IgD-negative memory B cell (primary cell): ENCODE measurements around the gene PRKN. TPM values are rescaled to one million over a fixed set of nuclear protein-coding genes. Genes with fewer than 3 reads are reported as not detected.

Experiments used
- H3K27ac Mint-ChIP-seq, 3 donors: one replicate each; pipeline ENCODE4 v1.8.0; 2020 to 2022; ENCODE audit warnings: mild to moderate bottlenecking in 3 of 3, mixed read lengths in 3 of 3, moderate library complexity in 1 of 3
- H3K27me3 Mint-ChIP-seq: one replicate; pipeline ENCODE4 v1.8.0; 2021; ENCODE audit warnings: mixed read lengths
- H3K36me3 Mint-ChIP-seq: one replicate; pipeline ENCODE4 v1.8.0; 2020; ENCODE audit warnings: mild to moderate bottlenecking, mixed read lengths
- H3K4me1 Mint-ChIP-seq, 3 donors: one replicate each; pipeline ENCODE4 v1.8.0; 2020 to 2022; ENCODE audit warnings: mixed read lengths in 3 of 3, mild to moderate bottlenecking in 1 of 3
- H3K4me3 Mint-ChIP-seq, 4 donors: one replicate each; pipeline ENCODE4 v1.8.0; 2020 to 2022; ENCODE audit warnings: mild to moderate bottlenecking in 4 of 4, mixed read lengths in 4 of 4, moderate library complexity in 3 of 4
- H3K9me3 Mint-ChIP-seq, 3 donors: one replicate each; pipeline ENCODE4 v1.8.0; 2020 to 2021; ENCODE audit warnings: mixed read lengths in 3 of 3, mild to moderate bottlenecking in 1 of 3
- polyA plus RNA-seq: library from polyadenylated mRNA; unstranded; fragments of 300-500 nt; fragmentation: Illumina TruSeq; gene quantifications from one replicate; pipeline ENCODE4 v1.2.3, GENCODE V29; 2021

Gene PRKN
- polyA plus RNA-seq, 1 donor from 2014 or later: 0.55 TPM

GRCh38 chr6:161663682-161664081 is 1063.9 kb downstream of the PRKN start:
- Mint-ChIP-seq H3K27ac (no peak overlapping the region), H3K36me3 (peaks cover 1% of the 10 kb centered on the region), H3K4me1 (no peaks in the 10 kb centered on the region), H3K4me3 (no peak overlapping the region), H3K9me3 (peaks cover 1 to 5% (median 3%) of the 10 kb centered on the region in 3 donors), H3K27me3 (peaks cover 1% of the 10 kb centered on the region)

- Mint-ChIP-seq H3K4me1 (no peaks in the 10 kb centered on the region), H3K9me3 (peaks cover 1 to 5% (median 2%) of the 10 kb centered on the region in 3 donors), H3K27ac (no peak overlapping the region), H3K36me3 (peaks cover 1% of the 10 kb centered on the region), H3K27me3 (no peaks in the 10 kb centered on the region), H3K4me3 (no peak overlapping the region)
These were observed 1066.6 kb downstream of the PRKN start for GRCh38 chr6:161660666-161661571.

- no peaks in the 10 kb centered on the region for H3K27me3 Mint-ChIP-seq
- no peak overlapping the region for H3K27ac Mint-ChIP-seq
- H3K36me3 Mint-ChIP-seq: peaks cover 1% of the 10 kb centered on the region
- peaks cover 0 to 2% (median 0%) of the 10 kb centered on the region in 3 donors for H3K9me3 Mint-ChIP-seq
- no peaks in the 10 kb centered on the region for H3K4me1 Mint-ChIP-seq
- H3K4me3 Mint-ChIP-seq: no peak overlapping the region
These were observed 1069.4 kb downstream of the PRKN start for GRCh38 chr6:161658211-161658610.

- Mint-ChIP-seq H3K36me3 (no peaks in the 10 kb centered on the region), H3K27me3 (no peaks in the 10 kb centered on the region), H3K9me3 (peaks cover 0 to 9% (median 1%) of the 10 kb centered on the region in 3 donors), H3K4me3 (no peak overlapping the region), H3K4me1 (peaks cover 0 to 2% (median 0%) of the 10 kb centered on the region in 3 donors), H3K27ac (no peak overlapping the region)
These were observed 1073.4 kb downstream of the PRKN start for GRCh38 chr6:161654209-161654608.

- H3K4me3 Mint-ChIP-seq: no peak overlapping the region
- no peaks in the 10 kb centered on the region for H3K36me3 Mint-ChIP-seq
- H3K27ac Mint-ChIP-seq: no peak overlapping the region
- no peaks in the 10 kb centered on the region for H3K27me3 Mint-ChIP-seq
- peaks cover 0 to 2% (median 0%) of the 10 kb centered on the region in 3 donors for H3K4me1 Mint-ChIP-seq
- H3K9me3 Mint-ChIP-seq: peaks cover 0 to 9% (median 1%) of the 10 kb centered on the region in 3 donors
These were observed 1075.6 kb downstream of the PRKN start for GRCh38 chr6:161651949-161652348.

GRCh38 chr6:161649841-161650240 is 1077.7 kb downstream of the PRKN start:
- H3K4me3 Mint-ChIP-seq: no peak overlapping the region
- H3K27me3 Mint-ChIP-seq: no peaks in the 10 kb centered on the region
- peaks cover 5 to 13% (median 7%) of the 10 kb centered on the region in 3 donors for H3K9me3 Mint-ChIP-seq
- H3K36me3 Mint-ChIP-seq: no peaks in the 10 kb centered on the region
- no peak overlapping the region for H3K27ac Mint-ChIP-seq
- H3K4me1 Mint-ChIP-seq: peaks cover 0 to 2% (median 0%) of the 10 kb centered on the region in 3 donors

- Mint-ChIP-seq H3K27me3 (no peaks in the 10 kb centered on the region), H3K4me1 (peaks cover 0 to 2% (median 0%) of the 10 kb centered on the region in 3 donors), H3K9me3 (peaks cover 5 to 13% (median 7%) of the 10 kb centered on the region in 3 donors), H3K4me3 (no peak overlapping the region), H3K27ac (no peak overlapping the region), H3K36me3 (no peaks in the 10 kb centered on the region)
These were observed 1078.5 kb downstream of the PRKN start for GRCh38 chr6:161649068-161649467.

- no peak overlapping the region for H3K27ac Mint-ChIP-seq
- no peaks in the 10 kb centered on the region for H3K36me3 Mint-ChIP-seq
- peaks cover 5 to 13% (median 7%) of the 10 kb centered on the region in 3 donors for H3K9me3 Mint-ChIP-seq
- H3K27me3 Mint-ChIP-seq: no peaks in the 10 kb centered on the region
- no peak overlapping the region for H3K4me3 Mint-ChIP-seq
- peaks cover 0 to 2% (median 0%) of the 10 kb centered on the region in 3 donors for H3K4me1 Mint-ChIP-seq
These were observed 1080.3 kb downstream of the PRKN start for GRCh38 chr6:161647234-161647633.

- no peak overlapping the region for H3K27ac Mint-ChIP-seq
- peaks cover 5 to 8% (median 6%) of the 10 kb centered on the region in 3 donors for H3K9me3 Mint-ChIP-seq
These were observed 1083.0 kb downstream of the PRKN start for GRCh38 chr6:161644521-161644920.

GRCh38 chr6:161641175-161641574 is 1086.4 kb downstream of the PRKN start:
- Mint-ChIP-seq H3K4me1 (no peaks in the 10 kb centered on the region), H3K27me3 (no peaks in the 10 kb centered on the region)

More at GRCh38 chr6:161644521-161644920, 1083.0 kb downstream of the PRKN start:
- H3K4me3 Mint-ChIP-seq: no peak overlapping the region
- no peaks in the 10 kb centered on the region for H3K36me3 Mint-ChIP-seq
- H3K27me3 Mint-ChIP-seq: no peaks in the 10 kb centered on the region
- no peaks in the 10 kb centered on the region for H3K4me1 Mint-ChIP-seq

GRCh38 chr6:161639772-161640171 is 1087.8 kb downstream of the PRKN start:
- Mint-ChIP-seq H3K27me3 (no peaks in the 10 kb centered on the region), H3K27ac (no peak overlapping the region), H3K4me1 (no peaks in the 10 kb centered on the region), H3K36me3 (peaks cover 2% of the 10 kb centered on the region), H3K9me3 (peaks cover 0 to 11% (median 2%) of the 10 kb centered on the region in 3 donors), H3K4me3 (no peak overlapping the region)

More at GRCh38 chr6:161641175-161641574, 1086.4 kb downstream of the PRKN start:
- no peak overlapping the region for H3K4me3 Mint-ChIP-seq
- peaks cover 3 to 15% (median 6%) of the 10 kb centered on the region in 3 donors for H3K9me3 Mint-ChIP-seq
- H3K27ac Mint-ChIP-seq: no peak overlapping the region
- peaks cover 2% of the 10 kb centered on the region for H3K36me3 Mint-ChIP-seq

GRCh38 chr6:161637658-161638057 is 1089.9 kb downstream of the PRKN start:
- Mint-ChIP-seq H3K27me3 (no peaks in the 10 kb centered on the region), H3K27ac (no peak overlapping the region), H3K4me1 (no peaks in the 10 kb centered on the region), H3K36me3 (peaks cover 2% of the 10 kb centered on the region), H3K4me3 (no peak overlapping the region), H3K9me3 (peaks cover 0 to 15% (median 2%) of the 10 kb centered on the region in 3 donors)

- Mint-ChIP-seq H3K27me3 (no peaks in the 10 kb centered on the region), H3K9me3 (peaks cover 0 to 15% (median 2%) of the 10 kb centered on the region in 3 donors), H3K36me3 (peaks cover 2% of the 10 kb centered on the region), H3K4me1 (no peaks in the 10 kb centered on the region), H3K27ac (no peak overlapping the region), H3K4me3 (no peak overlapping the region)
These were observed 1090.6 kb downstream of the PRKN start for GRCh38 chr6:161636882-161637430.

GRCh38 chr6:161635975-161636374 is 1091.6 kb downstream of the PRKN start:
- H3K4me3 Mint-ChIP-seq: no peak overlapping the region
- no peak overlapping the region for H3K27ac Mint-ChIP-seq
- no peaks in the 10 kb centered on the region for H3K27me3 Mint-ChIP-seq
- peaks cover 0 to 15% (median 2%) of the 10 kb centered on the region in 3 donors for H3K9me3 Mint-ChIP-seq
- H3K4me1 Mint-ChIP-seq: no peaks in the 10 kb centered on the region
- H3K36me3 Mint-ChIP-seq: peaks cover 2% of the 10 kb centered on the region

GRCh38 chr6:161634916-161635315 is 1092.7 kb downstream of the PRKN start:
- H3K27ac Mint-ChIP-seq: no peak overlapping the region
- peaks cover 2% of the 10 kb centered on the region for H3K36me3 Mint-ChIP-seq
- no peaks in the 10 kb centered on the region for H3K27me3 Mint-ChIP-seq
- peaks cover 0 to 13% (median 2%) of the 10 kb centered on the region in 3 donors for H3K9me3 Mint-ChIP-seq
- no peaks in the 10 kb centered on the region for H3K4me1 Mint-ChIP-seq
- no peak overlapping the region for H3K4me3 Mint-ChIP-seq
